Upper lobe of left lung (tissue), 6 donors: ENCODE measurements around the gene TSC22D2. TPM values are rescaled to one million over a fixed set of nuclear protein-coding genes. Genes with fewer than 3 reads are reported as not detected.

Experiments used
- ATAC-seq, 2 donors: fragments of 200-7000 bp; cut with Tn5 transposase; one replicate each; pipeline ENCODE4 v1.9.1; 2022; ENCODE audit warnings: mild to moderate bottlenecking in 2 of 2, moderate library complexity in 2 of 2; ENCODE audit not compliant: low FRiP score in 2 of 2
- DNase-seq, 2 donors: peaks; one replicate each; pipeline ENCODE4 v3.0.0-alpha.2; 2019 to 2020
- H3K27ac ChIP-seq, 4 donors: fragments of 200-600 bp; sonication (generic); one replicate each; pipeline ENCODE4 v1.5.1; 2016 to 2019
- H3K27me3 ChIP-seq, 4 donors: fragments of 200-600 bp; sonication (generic); one replicate each; pipeline ENCODE4 v1.5.1; 2017 to 2019
- H3K36me3 ChIP-seq, 4 donors: fragments of 200-600 bp; sonication (generic); one replicate each; pipeline ENCODE4 v1.5.1; 2016 to 2019
- H3K4me1 ChIP-seq, 4 donors: fragments of 200-600 bp; sonication (generic); one replicate each; pipeline ENCODE4 v1.5.1; 2018 to 2019
- H3K4me3 ChIP-seq, 4 donors: fragments of 200-600 bp; sonication (generic); one replicate each; pipeline ENCODE4 v1.5.1; 2017 to 2019; ENCODE audit warnings: mild to moderate bottlenecking in 2 of 4, moderate library complexity in 1 of 4
- H3K9me3 ChIP-seq, 4 donors: fragments of 200-600 bp; sonication (generic); one replicate each; pipeline ENCODE4 v1.5.1; 2018 to 2019
- EP300 ChIP-seq, 4 donors: sonication (generic); formaldehyde crosslinking; IDR thresholded peaks; one replicate each; pipeline ENCODE4 v1.5.1; 2017; ENCODE audit warnings: antibody characterized with exemption in 4 of 4, control low read depth in 2 of 4
- POLR2A ChIP-seq, 4 donors: fragments of 450-650 bp; IDR thresholded peaks; one replicate each; pipeline ENCODE4 v1.5.1; 2016 to 2017; ENCODE audit warnings: antibody characterized with exemption in 4 of 4, mild to moderate bottlenecking in 2 of 4
- POLR2AphosphoS5 ChIP-seq, 2 donors: sonication (generic); formaldehyde crosslinking; IDR thresholded peaks; one replicate each; pipeline ENCODE4 v1.5.1; 2017; ENCODE audit warnings: antibody characterized with exemption in 2 of 2
- WGBS, 2 donors: methylation state at CpG; one replicate each; pipeline ENCODE4 v1.1.5; 2017 to 2018; 5-methylcytosine and 5-hydroxymethylcytosine counted together
- total RNA-seq, 6 donors: library from RNA; depleted of rRNA in 4 of 6; stranded (reverse); fragments of >200 nt in 4 of 6; gene quantifications; one replicate each; pipeline versions ENCODE4 v1.1.0 to v1.2.1, GENCODE V29; 2016 to 2021
- TF ChIP-seq, protein P1 (sequence below), 6 experiments: fragments of 450-650 bp in 4 of 6; fragments of 200-600 bp in 2 of 6; sonication (generic) in 2 of 6; IDR thresholded peaks; one replicate each; pipeline ENCODE4 v1.5.1; 2016 to 2019; ENCODE audit warnings: antibody characterized with exemption in 6 of 6
- donor health status: DM: no; HTN: no; CAD: no; lungs with moderate emphysema.
- donor health status: DM: no; HTN: yes; CAD: no; lungs with severe emphysema.

Gene TSC22D2
- total RNA-seq, 6 donors from 2014 or later = 18.3 to 31.4 (median 25.5) TPM

DNA sequence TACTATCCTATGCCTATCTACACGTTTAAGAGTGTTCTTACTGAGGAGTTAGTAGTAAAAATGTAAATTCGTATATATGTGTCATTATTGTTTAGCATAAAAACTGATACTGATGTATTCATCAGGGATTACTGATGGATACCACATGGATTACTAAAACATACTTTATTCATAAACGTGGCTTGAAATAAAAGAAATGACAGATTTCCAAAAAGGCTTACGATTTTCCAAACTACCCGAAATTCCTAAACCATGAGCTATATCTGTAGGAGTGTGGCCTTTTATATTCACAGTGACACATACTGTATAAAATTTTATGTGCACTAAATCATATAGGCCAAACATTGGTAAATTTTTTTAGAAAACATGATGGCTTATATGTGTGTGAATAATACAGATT, 6.9 kb downstream of the TSC22D2 start:
- Histone ChIP-seq H3K4me1 (peaks cover 27 to 98% (median 50%) of the 10 kb centered on the region in 4 donors), H3K27ac (no peak overlapping the region), H3K27me3 (no peaks in the 10 kb centered on the region), H3K4me3 (peak overlapping the region in 1 of 4 donors; percentile 90), H3K36me3 (no peaks in the 10 kb centered on the region), H3K9me3 (no peaks in the 10 kb centered on the region)
- 63 to 70% methylated on average over 5 of the region's 5 CpGs for WGBS, 2 donors
- ATAC-seq (no peak), DNase-seq (no peak)
- TF ChIP-seq POLR2A (IDR thresholded peaks at IDR 0.05) = no peak
- TF ChIP-seq, protein P1, sequence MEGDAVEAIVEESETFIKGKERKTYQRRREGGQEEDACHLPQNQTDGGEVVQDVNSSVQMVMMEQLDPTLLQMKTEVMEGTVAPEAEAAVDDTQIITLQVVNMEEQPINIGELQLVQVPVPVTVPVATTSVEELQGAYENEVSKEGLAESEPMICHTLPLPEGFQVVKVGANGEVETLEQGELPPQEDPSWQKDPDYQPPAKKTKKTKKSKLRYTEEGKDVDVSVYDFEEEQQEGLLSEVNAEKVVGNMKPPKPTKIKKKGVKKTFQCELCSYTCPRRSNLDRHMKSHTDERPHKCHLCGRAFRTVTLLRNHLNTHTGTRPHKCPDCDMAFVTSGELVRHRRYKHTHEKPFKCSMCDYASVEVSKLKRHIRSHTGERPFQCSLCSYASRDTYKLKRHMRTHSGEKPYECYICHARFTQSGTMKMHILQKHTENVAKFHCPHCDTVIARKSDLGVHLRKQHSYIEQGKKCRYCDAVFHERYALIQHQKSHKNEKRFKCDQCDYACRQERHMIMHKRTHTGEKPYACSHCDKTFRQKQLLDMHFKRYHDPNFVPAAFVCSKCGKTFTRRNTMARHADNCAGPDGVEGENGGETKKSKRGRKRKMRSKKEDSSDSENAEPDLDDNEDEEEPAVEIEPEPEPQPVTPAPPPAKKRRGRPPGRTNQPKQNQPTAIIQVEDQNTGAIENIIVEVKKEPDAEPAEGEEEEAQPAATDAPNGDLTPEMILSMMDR (IDR thresholded peaks at IDR 0.05) = no peak
- no peak for TF ChIP-seq POLR2AphosphoS5 (IDR thresholded peaks at IDR 0.05)
- TF ChIP-seq EP300 (IDR thresholded peaks at IDR 0.05) = no peak

DNA sequence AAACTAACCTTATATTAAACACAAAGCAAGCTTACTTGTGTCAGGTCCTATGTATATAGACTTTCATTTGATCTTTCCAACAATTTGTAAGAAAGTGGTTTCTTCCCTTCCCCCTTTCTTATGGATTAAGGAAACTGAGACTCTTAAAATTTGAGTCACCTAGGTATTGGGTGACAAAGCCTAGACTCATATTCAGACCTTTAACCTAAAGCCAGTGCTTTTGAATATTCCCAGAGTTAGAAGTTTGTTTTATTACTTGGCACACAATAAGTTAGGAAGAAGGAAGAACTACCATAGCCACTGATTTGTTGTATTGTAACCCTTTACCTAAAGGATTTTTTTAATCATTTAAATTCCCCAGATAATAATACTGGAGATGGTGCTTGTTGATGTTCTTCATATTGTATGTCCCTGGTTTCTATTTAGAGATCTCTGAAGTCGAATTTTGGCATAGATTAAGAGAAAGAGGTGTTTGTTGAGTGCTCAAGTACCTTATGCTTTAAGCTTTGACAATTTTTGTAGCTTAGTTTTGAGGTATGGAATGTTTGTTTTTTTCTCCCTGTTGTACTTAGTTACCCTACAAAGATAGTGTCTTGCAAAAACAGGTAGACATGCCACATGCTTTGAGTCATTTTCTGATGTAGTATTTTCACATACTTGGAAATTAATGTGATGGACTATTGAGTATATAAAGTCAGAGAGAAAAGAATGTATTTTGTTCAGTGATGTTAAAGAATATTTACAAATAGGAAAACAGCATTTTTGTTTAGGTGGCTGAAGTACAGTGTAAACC, 11.2 kb downstream of the TSC22D2 start:
- peaks cover 24 to 72% (median 49%) of the 10 kb centered on the region in 4 donors for H3K4me1 ChIP-seq
- H3K36me3 ChIP-seq = no peaks in the 10 kb centered on the region
- H3K27me3 ChIP-seq = no peaks in the 10 kb centered on the region
- WGBS, 2 donors = 32 to 44% methylated on average over 1 of the region's 1 CpG
- no peaks in the 10 kb centered on the region for H3K9me3 ChIP-seq
- no peak overlapping the region for H3K27ac ChIP-seq
- no peak overlapping the region for H3K4me3 ChIP-seq
- no peak for DNase-seq
- TF ChIP-seq POLR2A (IDR thresholded peaks at IDR 0.05) (no peak), EP300 (IDR thresholded peaks at IDR 0.05) (no peak), POLR2AphosphoS5 (IDR thresholded peaks at IDR 0.05) (no peak)
- TF ChIP-seq, protein P1 (IDR thresholded peaks at IDR 0.05) = no peak
- no peak for ATAC-seq

DNA sequence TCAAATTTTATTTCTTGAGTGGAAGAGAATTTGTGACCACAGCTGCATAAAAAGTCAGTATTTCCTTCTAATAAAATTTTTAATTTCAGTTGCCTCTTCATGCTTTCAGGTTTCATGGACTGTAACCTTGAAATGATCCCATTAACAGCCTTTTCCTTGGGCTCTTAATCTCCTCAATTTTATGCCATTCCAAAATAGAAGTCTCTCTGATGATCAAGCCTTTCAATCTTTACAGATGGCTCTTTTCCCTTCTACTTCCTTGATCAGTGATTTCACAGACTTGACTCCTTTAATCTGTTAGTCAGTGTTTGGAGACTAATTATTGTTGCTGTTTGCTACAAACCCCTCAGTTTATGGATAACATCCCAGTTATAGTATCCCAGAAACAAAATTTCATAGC, 11.9 kb downstream of the TSC22D2 start:
- Histone ChIP-seq H3K27ac (no peak overlapping the region), H3K4me1 (peaks cover 23 to 66% (median 43%) of the 10 kb centered on the region in 4 donors), H3K36me3 (no peaks in the 10 kb centered on the region), H3K4me3 (no peak overlapping the region), H3K9me3 (no peaks in the 10 kb centered on the region), H3K27me3 (no peaks in the 10 kb centered on the region)
- no peak for TF ChIP-seq POLR2A (IDR thresholded peaks at IDR 0.05)
- TF ChIP-seq, protein P1 (IDR thresholded peaks at IDR 0.05) = no peak
- no peak for TF ChIP-seq POLR2AphosphoS5 (IDR thresholded peaks at IDR 0.05)
- no peak for TF ChIP-seq EP300 (IDR thresholded peaks at IDR 0.05)
- ATAC-seq = no peak
- DNase-seq = no peak

DNA sequence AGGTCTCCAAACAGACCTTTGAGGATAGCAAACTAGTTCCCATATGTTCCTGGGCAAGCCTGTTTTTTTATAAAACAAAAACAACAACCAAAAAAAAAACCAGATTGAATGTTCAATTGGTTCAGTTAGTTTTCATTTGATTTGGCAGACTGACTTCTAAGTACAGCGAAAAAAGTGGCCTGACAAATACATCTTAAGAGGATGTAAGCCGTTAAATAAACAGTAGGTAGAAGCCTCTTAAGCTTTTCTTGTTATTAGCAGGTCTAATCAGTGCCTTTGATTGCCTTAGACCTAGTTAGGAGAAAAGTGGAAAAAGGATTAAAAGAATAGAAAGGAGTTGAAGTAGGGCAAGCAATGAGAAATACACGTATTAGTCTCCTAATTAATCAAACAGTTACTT, 13.2 kb downstream of the TSC22D2 start:
- no peaks in the 10 kb centered on the region for H3K27me3 ChIP-seq
- no peaks in the 10 kb centered on the region for H3K36me3 ChIP-seq
- H3K9me3 ChIP-seq = no peaks in the 10 kb centered on the region
- 43 to 51% methylated on average over 3 of the region's 3 CpGs for WGBS, 2 donors
- TF ChIP-seq, protein P1 (IDR thresholded peaks at IDR 0.05) = no peak
- no peak for TF ChIP-seq POLR2A (IDR thresholded peaks at IDR 0.05)
- no peak for TF ChIP-seq EP300 (IDR thresholded peaks at IDR 0.05)
- no peak for TF ChIP-seq POLR2AphosphoS5 (IDR thresholded peaks at IDR 0.05)
- H3K4me1 ChIP-seq = peaks cover 19 to 54% (median 34%) of the 10 kb centered on the region in 4 donors
- no peak overlapping the region for H3K4me3 ChIP-seq
- ATAC-seq = no peak
- no peak for DNase-seq
- no peak overlapping the region for H3K27ac ChIP-seq
